ENCODE results near the gene SUPT3H.
"Not testable (repeated sequence)": the region's sequence is repeated elsewhere in the genome, so short reads cannot be mapped to it uniquely, and the experiment has no call there.

Gene SUPT3H

DNA sequence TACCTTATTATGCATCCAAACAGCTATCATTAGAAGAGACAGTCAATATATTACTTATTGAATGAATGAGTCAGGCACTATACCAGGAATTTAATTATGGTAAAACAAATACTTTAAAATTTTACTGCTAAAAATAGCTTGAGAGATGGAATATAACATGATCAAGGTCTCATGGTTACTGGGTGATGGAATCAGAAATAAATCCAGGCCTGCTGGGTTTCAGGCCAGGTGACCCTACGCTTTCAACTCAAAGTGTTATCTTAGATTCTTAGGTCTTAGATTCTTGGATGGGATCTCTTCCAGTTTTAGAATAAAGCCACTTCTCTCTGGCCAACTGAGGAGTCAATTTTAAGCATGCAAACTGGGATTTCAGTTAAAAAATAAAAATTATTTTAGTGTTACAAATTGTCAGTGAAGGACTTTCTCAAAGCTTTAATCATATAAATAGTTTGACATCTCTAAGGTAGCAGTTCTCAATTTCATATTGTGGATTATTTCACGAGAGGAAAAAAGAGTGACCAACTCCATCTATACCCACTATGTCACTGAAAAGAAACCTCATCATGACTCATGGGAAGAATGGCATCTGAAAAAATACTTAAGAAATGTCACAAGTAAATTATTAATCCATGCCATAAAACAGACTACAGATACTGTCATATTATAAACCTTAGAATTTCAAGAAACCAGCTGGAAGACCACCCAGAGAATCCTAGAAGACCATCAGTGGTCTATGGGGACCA is 333.1 kb downstream of the SUPT3H start:
- no peak for DNase-seq

DNA sequence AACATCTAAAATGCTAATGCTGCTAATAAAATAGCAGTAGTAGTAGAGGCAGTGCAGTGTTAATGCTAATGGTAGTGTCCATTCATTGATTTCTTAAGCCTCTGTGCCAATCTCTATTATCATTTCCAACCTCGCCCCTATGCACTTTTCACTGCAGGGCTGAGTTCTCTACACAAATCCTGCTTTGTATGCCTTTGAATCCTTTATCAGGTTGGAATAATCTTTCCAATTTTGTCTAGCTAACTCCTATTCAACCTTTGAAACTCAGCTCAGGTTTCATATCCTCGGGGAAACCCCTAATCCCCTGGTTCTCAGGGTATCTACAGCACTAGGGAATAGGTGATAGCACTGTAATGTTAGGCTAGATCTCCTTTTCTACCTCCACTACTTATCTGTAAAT is 333.6 kb downstream of the SUPT3H start:
- DNase-seq = no peak

GRCh38 chr6:45042673-45043072 is 335.1 kb downstream of the SUPT3H start:
- DNase-seq = not testable (repeated sequence)

- DNase-seq = no peak
Observed at GRCh38 chr6:45038226-45038625, 339.5 kb downstream of the SUPT3H start.

- DNase-seq = no peak
Observed at GRCh38 chr6:45036103-45036502, 341.6 kb downstream of the SUPT3H start.

GRCh38 chr6:45032426-45032825 is 345.3 kb downstream of the SUPT3H start:
- no peak for DNase-seq

GRCh38 chr6:45031601-45032000 is 346.1 kb downstream of the SUPT3H start:
- DNase-seq = no peak

GRCh38 chr6:45027126-45027525 is 350.6 kb downstream of the SUPT3H start:
- DNase-seq = no peak

GRCh38 chr6:45026003-45026516 is 351.7 kb downstream of the SUPT3H start:
- no peak for DNase-seq

DNA sequence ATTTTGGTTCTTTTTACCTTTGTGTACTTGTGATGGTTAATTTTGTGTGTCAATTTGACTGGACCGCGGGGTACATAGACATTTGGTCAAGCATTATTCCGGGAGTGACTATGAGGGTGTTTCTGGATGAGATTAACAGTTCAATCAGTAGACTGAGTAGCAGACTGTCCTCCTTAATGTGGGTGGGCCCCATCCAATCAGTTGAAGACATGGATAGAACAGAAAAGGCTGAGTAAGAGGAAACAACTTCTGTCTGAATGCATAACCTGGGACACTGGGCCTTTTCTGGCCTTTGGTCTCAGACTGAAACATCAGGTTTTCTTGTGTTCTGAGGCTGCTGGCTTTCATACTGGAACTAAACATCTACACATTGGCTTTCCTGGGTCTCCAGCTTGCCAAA is 353.1 kb downstream of the SUPT3H start:
- no peak for DNase-seq

GRCh38 chr6:45021676-45022075 is 356.1 kb downstream of the SUPT3H start:
- DNase-seq = peak in 2 of 6 experiments; percentile 7 to 22

GRCh38 chr6:45012687-45013086 is 365.0 kb downstream of the SUPT3H start:
- DNase-seq = no peak

GRCh38 chr6:45009576-45009975 is 368.2 kb downstream of the SUPT3H start:
- no peak for DNase-seq

GRCh38 chr6:45006893-45007292 is 370.8 kb downstream of the SUPT3H start:
- no peak for DNase-seq

GRCh38 chr6:45003961-45004360 is 373.8 kb downstream of the SUPT3H start:
- DNase-seq = no peak

DNA sequence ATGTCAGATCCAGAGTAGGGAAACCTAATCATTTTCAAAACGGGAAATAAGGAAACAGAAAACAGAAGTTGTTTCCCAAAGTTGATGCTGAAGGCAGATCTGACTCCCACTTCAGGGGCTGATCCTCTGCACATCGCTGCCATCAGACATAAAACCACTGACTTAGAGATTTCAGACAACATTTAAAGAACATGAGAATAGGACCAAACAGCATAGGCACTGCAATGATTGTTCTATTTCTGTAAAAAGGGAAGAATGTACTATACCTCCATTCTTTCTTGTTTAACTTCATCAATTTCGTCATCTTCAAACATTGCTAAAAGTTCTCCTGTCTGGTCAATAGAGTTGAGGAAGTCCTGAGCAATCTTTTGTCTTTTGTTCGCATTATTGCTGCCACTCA is 374.3 kb downstream of the SUPT3H start:
- no peak for DNase-seq

GRCh38 chr6:45002390-45003105 is 375.2 kb downstream of the SUPT3H start:
- DNase-seq = no peak

GRCh38 chr6:45001663-45002062 is 376.1 kb downstream of the SUPT3H start:
- DNase-seq = no peak

DNA sequence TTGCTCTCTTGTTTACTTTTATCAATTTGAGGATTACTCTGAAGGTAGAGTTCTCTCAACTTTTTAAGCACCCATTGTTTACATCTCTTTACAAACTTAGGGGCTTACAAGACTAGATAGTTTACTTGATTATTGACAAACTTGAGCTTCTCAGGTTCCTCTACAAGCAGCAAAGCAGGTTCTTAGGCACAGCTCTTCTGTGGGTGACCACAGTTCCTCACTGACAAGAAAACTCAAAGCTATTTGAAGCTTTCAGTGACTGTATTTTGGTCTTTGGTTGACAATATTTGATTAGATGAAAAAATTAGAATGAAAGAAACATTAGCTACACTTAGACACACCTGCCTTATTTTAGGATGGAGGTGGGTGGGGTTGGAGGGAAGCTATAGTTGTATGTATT is 376.9 kb downstream of the SUPT3H start:
- DNase-seq = no peak

DNA sequence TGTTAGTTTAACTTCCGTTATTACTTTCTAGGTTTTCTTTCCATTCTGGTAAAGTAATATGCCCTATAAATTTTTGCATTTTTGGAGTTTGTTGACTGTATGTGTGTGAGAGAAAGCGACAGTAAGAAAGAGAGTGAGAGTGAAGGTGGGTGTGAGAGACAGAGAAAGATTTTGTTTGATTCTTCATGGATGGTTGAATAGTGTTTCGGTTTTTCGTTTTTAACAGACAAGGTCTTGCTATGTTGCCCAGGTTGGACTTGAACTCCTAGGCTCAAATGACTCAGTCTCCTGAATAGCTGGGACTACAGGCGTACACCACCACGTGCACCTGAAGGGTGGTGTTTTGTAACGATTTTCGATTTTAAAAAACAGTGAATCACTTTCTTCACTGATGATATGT is 378.7 kb downstream of the SUPT3H start:
- no peak for DNase-seq

- no peak for DNase-seq
Observed at GRCh38 chr6:44995486-44996132, 382.1 kb downstream of the SUPT3H start.

GRCh38 chr6:44989391-44989790 is 388.3 kb downstream of the SUPT3H start:
- no peak for DNase-seq

DNA sequence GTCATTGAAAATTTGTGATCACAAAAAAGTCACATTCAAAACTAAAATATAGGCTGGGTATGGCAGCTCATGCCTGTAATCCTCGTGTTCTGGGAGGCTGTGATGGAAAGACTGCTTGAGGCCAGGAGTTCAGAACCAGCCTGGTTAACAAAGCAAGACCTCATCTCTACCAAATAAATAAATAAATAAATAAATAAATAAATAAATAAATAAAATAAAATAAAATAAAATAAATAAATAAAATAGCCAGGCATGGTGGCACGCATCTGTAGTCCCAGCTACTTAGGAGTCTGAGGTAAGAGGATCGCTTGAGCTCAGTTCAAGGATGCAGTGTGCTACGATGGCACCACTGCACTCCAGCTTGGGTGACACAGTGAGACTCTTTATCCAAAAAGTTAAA is 392.7 kb downstream of the SUPT3H start:
- no peak for DNase-seq
